Midbrain (tissue), 1 donor: ENCODE results near the gene TTLL12.

Experiments
- DNase-seq: peaks from one replicate; lab custom pipeline; 2025; lab: John Stamatoyannopoulos, UW

The TTLL12 gene

GRCh38 chr22:43173566-43173965 lies 13.4 kb downstream of the TTLL12 start:
- no peak for DNase-seq

DNA sequence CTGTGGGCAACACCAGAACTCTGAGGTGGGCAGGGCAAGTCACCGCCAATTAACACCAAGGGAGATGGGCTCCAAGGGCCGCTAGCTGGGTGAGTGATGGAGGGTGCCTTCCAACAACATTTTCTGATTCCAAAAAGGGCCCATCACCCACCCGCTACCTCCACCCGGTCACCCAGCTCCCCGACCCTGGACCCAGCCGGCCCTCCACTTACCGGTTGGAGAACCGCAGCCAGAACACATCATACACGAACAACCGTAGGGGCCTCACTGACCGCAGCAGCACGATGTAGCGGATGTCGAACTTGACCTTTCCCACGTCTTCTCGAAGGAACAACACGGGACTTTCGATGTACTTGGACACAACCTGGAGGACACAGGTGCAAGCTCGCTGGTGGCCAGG lies 14.7 kb downstream of the TTLL12 start:
- DNase-seq: no peak

- DNase-seq: no peak
Measured at GRCh38 chr22:43171607-43172006, 15.3 kb downstream of the TTLL12 start.

DNA sequence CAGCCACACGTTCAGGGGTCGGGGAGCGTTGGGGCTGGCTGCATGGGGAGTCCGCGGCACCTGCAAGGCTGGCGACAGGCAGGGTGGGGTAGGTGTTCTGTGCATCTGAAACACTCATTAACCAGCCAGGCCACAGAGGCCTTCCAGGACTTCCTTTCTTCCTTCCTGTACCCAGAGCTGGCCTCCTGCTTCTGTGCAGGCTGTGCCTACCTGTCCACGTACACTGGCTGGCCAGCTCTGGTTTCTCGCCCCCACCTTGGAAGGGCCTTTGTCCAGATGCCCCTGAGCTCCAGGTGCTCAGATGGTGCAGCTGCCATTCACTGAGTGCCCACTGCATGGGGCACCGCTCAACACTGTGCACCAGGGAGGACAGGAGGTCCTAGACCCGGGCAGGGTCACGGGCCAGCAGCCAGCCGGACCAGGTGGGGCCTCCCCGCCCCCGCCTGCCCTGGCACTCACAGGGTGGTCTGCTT lies 15.9 kb downstream of the TTLL12 start:
- DNase-seq: no peak

DNA sequence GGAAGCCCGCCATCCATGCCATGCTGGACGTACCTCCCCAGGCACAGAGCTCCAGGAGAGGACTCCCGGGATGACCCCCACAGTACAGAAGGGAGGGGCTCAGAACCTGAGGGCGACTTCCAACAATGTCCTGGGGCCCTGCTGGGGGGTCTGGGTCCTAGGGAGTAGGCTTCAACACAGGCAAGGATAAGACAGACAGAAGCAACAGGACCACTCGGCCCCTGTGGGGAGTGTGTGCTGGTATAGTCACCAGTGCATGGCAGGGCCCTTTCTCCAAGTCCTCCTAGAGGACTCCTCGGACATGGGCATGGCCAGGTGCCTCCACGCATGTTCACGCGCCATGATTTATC lies 16.8 kb downstream of the TTLL12 start:
- no peak for DNase-seq

DNA sequence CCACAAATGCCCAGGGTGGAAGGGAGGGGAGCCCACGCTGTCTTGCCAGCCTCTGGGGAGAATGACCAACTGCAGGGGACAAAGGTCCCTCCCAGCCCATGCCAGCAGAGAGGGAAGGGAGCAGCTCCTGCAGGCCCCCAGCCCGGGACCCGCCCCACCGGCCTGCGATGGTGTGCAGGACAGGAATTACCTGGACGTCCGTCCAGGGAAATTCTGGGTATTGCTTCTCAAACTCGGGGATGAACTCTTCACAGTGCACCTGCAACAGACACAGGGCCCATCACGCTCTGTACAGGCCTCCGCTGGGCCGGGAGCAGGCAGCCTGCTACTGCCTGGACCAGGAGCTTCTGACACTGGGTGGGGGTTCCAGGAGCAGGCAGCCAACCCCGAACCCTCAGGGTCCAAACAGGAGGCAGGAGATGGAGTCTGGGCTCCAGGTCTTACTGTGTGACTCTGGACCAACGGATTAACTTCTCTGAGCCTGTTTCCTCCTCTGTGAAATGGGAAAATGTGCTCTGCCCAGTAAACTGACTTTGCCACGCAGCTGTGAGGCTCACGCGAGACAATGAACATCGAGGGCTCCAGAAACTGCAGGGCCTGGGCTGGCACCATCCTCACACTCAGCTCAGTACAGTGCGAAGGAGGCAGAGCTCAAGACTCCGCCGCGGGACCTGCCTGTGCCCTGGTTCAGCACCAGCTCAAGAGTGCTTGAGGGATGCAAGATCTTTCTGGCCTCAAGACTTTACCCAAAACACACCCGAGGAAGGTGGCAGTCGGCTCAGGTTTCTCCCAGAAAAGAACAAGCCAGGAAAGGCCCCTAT lies 17.4 kb downstream of the TTLL12 start:
- DNase-seq: no peak

DNA sequence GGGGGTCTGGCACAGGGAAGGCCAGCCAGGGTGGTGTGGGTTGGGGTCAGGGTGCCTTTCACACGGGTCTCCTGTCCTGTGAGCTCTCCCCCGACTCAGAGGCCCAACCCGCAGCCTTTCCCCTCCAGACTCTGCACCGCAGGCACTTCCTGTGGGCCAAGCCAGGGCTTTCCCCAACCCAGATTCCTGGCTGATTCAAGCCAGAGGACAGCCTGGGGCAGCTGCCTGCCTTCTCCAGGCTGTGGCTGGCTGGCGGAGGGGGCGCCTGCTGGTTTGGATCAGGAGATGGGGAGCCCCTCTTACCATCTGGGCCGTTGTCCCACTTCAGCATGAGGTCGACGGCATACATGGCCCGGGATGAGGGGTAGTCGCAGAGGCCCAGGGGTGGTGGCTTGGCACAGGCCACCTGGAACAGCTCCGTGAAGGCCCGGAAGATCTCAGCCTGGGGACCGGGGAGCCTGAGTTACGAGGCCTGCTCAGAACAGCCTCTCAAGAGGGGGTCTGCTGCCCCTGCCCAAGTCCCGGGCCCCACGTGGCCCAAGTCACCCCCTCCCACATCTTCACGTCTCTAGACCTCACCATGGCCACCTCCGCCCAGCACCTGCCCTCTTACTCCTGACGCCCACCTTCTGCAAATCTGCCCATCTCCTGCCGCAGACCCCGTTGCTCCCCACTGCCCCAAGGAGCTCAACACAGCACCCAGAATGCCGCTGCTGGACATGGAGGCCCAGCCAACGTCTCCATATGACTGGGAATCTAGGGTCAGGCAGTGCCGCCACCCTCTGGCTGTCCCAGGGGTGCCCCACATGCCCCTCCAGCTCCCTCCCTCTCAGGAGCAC lies 18.2 kb downstream of the TTLL12 start:
- DNase-seq: no peak

DNA sequence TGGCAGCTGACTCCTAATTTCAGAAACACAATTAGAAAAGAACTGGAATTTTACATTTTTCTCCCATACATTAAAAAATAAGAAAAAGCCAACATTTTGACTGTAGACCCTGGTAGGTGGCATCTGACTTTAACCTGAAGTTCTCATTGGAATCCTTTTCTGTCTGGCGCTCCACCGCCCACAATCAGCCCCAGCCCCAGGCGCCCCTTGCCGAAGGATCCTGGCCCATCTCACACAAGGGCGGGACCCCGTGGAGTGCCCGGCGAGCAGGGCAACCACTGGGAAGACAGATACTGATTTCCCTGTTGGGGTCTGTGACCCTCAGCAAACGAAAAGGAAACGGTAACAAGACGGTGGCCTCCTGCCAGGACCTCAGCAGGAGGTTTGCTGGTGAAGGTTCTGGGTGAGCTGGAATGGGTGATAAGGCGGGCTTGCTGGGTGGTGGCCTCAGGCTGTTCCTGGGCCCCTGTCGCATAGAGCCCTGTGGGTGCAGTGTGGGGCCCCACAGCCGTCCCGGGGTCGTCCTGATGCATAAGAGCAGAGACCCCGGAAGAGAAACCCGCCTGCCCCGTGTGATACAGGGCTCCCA lies 19.8 kb downstream of the TTLL12 start:
- DNase-seq: no peak

DNA sequence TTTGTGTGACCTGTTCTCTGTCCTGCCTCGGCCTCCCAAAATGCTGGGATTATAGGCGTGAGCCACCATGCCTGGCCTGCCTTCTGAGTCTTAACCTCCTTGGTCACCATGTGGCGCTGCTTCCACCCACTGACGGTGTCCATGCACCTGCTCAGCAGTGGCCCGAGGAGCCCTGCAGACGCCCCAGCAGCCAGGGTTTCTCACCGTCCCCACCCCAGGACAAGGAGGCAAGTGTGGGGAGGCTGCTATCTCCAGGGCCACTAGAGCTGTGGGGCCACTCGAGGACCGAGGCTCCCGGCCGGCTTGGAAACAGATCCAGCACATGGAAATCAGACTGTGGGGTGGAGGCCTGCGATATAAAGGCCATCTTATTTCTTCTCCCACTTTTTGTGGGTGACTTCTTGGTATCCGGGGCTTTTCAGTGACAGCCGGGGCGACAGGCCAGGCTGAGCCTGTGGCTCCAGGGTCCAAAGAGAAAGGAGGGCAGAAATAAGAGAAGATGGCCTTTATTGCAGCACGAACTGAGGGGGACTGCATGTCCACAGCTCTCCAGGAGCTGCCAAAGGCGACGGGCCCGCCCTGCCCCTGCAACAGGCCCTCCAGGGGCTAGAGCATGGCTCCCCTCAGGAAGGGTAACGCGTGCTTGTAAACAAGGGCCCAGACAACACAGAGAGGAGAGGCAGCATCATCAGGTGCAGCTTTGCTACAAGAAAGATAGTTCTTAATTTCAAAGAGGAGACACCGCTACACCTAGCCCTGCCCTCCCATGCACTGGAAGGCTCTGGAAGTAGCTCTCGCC lies 20.6 kb downstream of the TTLL12 start:
- DNase-seq: no peak

GRCh38 chr22:43164636-43165035 lies 22.3 kb downstream of the TTLL12 start:
- DNase-seq: no peak

GRCh38 chr22:43163241-43163795 lies 23.6 kb downstream of the TTLL12 start:
- DNase-seq: no peak

DNA sequence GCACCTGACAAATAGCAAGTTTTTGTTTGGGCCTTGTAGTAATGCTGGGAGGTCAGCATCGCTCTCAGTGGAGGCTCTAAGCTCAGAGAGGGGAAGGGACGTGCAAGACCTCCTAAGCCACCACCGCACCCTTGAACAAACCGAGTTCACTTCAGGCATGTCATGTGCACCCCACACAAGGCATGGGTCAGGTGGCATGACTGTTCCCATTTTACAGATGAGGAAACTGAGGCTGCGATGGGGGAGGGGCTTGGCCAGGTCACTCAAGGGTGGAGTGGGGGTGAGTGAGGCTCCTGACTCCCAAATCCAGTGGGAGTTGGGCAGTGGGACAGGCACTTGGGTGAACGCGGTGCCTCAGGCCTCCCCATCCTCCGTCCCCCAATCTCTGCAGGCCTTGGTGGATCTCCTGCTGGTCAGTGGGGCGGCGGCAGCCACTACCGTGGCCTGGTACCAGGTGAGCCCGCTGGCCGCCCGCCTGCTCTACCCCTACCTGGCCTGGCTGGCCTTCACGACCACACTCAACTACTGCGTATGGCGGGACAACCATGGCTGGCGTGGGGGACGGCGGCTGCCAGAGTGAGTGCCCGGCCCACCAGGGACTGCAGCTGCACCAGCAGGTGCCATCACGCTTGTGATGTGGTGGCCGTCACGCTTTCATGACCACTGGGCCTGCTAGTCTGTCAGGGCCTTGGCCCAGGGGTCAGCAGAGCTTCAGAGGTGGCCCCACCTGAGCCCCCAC lies 24.4 kb downstream of the TTLL12 start:
- no peak for DNase-seq

DNA sequence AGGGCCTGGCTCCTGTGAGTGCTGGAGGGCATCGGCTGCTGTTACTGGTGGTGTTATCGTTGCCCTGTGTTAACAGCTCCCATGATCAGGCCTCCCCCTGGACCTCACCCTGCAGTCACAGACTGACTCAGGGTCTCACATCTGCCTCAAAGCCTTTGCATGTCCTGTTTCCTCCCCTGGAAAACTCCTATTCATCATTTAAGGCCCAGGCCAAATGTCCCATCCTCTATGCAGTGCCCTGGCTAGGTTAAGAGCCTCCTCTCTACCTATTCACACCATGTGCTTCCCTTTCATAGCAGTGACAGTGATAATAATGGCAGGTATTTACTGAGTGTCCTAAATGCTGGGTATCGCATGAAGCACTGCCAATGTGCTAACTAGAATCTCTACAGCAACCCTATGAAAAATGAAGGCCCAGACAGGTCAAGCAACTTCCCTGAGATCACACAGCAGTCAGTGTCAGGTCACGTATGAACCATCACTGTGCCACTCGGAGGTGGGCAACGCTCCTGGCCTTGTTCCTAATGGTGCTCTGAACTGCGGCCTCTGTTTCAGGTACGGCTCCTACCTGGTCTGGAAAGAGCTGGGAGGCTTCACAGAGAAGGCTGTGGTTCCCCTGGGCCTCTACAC lies 26.3 kb downstream of the TTLL12 start:
- DNase-seq: no peak

DNA sequence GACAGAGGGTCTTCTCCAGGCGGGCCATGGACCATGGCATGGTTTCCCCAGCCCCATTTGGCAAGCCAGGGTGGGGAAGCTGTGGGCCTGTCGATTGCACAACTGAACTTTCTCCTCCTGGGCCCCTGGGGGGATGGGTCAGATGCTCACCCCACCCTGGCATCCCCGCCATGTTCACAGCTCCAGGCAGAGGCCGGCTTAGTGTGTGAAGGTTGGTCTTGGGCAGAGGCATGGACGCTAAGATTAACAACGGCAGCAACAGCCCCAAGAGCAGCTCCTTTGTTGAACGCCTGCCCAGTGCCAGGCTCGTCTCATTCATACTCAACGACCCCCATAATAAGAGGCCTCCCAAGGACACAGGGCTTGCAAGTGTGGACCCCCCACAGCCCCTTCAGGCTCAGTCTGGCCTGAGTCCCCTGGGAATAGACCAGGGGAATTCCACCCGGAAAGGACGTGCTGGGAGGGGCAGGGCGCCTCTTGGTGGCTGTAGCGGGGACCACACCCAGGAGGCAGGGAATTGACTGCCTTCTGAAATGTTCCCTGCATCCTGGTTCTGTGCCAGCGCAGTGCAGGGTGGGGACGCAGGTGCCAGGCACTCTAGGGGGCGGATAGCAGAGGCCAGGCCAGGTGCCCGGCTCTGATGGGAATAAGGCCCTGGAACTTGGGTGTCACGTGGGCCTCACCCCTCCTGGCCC lies 27.3 kb downstream of the TTLL12 start:
- DNase-seq: no peak

DNA sequence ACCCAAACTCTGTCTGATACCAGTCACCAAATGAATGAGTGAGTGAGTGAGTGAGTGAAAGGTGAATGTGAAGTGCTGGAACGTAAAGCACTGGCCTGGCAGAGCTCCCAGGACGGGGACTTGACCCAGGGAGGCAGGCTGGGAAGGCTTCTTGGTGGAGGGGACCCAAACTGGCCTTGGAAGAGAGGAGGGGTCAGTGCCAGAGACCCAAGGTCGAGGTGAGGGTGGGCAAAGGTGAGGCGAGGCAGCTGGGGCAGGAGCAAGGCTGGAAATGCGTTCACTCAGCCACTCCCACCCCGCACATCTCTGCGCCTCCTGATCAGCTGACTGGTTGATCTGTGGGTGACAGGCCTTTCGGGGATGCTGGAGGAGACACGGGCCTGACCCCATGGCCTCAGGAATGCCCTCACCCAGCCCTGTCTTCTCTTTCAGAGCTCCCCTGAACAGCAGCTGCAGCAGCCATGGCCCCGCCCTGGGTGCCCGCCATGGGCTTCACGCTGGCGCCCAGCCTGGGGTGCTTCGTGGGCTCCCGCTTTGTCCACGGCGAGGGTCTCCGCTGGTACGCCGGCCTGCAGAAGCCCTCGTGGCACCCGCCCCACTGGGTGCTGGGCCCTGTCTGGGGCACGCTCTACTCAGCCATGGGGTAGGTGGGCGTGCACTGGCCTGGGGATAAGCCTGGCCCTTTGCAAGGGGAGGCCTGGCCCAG lies 28.0 kb downstream of the TTLL12 start:
- no peak for DNase-seq

DNA sequence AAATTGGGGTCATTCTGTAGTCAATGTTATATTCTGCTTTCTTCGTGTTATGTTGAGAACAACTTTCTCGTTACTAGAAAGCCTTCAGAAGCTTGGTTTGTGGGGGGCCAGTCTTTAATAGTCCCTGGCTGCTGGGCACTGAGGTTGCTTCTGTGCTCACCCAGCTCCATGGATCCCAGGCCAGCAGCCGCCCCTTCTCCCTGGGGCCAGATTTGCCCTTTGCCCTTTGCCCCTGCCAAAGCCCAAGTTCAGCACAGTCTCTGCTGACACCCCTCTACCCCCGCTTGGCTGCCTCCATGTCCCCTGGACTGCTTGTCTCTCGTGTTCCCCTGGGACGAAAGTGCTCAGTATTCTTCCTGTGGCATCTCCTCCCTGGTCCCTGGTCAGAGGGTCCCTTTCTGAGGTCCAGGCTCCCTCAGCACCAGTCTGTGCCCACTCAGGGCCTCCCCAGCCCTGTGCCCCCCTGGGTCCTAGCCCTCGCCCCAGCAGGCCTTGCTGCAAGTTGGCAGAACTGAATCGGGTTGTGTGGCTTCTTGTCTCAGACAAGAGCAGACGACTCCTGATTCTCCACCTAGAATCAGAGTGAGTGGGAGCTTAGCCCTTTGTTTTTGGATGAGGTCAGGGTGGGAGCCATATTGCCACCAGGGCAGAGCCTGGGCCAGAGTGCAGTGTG lies 28.9 kb downstream of the TTLL12 start:
- DNase-seq: no peak

GRCh38 chr22:43156413-43156812 lies 30.5 kb downstream of the TTLL12 start:
- no peak for DNase-seq

DNA sequence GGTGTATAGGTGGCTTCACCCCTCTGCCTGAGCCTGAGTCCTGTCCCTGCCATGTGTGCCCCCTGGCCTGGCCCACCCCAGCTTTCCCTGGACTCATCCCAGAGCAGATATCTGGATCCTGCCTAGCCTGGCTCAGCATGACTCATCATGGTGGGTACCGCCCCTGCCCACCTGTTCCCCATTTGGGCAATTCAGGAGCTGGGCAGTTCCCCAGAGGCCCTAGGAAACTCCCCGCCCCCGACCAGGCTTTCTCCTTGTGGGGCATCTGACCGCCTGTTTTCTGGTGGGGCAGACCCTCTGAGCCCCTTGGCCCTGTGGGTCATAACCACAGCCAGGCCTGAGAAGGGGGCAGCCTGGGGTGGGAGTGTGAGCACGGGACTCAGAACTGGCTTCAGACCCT lies 31.1 kb downstream of the TTLL12 start:
- DNase-seq: no peak
